Coronary artery (tissue), 2 donors: ENCODE measurements around the gene GOLT1A.

ENCODE experiments used
- DNase-seq: peaks from one replicate; pipeline ENCODE4 v3.0.0-alpha.2; 2017; ENCODE audit warnings: low spot score
- H3K27ac ChIP-seq, 2 donors: fragments of 200-600 bp; sonication (generic); one replicate each; pipeline ENCODE4 v1.5.1; 2016 to 2019
- H3K4me3 ChIP-seq: fragments of 200-600 bp; sonication (generic); 2 replicates; pipeline ENCODE4 v1.5.1; 2016; ENCODE audit warnings: mild to moderate bottlenecking, moderate library complexity
- TF ChIP-seq, protein P1 (sequence below): fragments of 200-600 bp; sonication (generic); IDR thresholded peaks from one replicate; pipeline ENCODE4 v1.5.1; 2019; ENCODE audit warnings: antibody characterized with exemption

GOLT1A gene

GRCh38 chr1:204197068-204197467 is 16.7 kb downstream of the GOLT1A start:
- H3K27ac ChIP-seq = no peak overlapping the region
- H3K4me3 ChIP-seq = no peak overlapping the region
- TF ChIP-seq, protein P1, sequence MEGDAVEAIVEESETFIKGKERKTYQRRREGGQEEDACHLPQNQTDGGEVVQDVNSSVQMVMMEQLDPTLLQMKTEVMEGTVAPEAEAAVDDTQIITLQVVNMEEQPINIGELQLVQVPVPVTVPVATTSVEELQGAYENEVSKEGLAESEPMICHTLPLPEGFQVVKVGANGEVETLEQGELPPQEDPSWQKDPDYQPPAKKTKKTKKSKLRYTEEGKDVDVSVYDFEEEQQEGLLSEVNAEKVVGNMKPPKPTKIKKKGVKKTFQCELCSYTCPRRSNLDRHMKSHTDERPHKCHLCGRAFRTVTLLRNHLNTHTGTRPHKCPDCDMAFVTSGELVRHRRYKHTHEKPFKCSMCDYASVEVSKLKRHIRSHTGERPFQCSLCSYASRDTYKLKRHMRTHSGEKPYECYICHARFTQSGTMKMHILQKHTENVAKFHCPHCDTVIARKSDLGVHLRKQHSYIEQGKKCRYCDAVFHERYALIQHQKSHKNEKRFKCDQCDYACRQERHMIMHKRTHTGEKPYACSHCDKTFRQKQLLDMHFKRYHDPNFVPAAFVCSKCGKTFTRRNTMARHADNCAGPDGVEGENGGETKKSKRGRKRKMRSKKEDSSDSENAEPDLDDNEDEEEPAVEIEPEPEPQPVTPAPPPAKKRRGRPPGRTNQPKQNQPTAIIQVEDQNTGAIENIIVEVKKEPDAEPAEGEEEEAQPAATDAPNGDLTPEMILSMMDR = no peak
- DNase-seq = no peak

GRCh38 chr1:204196068-204196795 is 17.6 kb downstream of the GOLT1A start, which contains the start of gene KISS1:
Gene KISS1 (minus strand): TSS chr1:204196491. CDS start chr1:204192876, 3,615 bp downstream.
- H3K4me3 ChIP-seq = no peak within 1 kb of the TSS
- no peak within 1 kb of the TSS for H3K27ac ChIP-seq
- no peak for DNase-seq
- TF ChIP-seq, protein P1 = no peak

DNA sequence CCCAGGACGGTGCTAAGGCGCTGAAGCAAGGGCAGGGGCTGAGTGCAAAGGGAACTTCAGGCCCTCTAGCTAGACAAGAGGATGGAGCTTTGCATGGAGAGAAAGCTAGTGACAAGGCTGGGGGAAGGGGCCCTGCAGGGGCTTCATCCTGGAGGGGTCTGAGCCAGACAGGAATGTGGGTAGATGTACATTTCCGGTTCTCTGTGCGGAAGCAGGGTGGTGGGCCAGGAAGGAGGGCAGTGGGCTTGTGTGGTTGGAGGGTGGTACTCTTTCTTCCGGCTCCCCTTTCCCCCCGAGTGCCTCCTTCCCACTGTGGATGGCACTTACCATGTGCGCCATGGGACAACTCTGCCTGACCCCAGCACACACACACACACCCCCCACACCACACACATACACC is 19.0 kb downstream of the GOLT1A start:
- H3K27ac ChIP-seq = no peak overlapping the region
- no peak for DNase-seq
- H3K4me3 ChIP-seq = no peak overlapping the region
- TF ChIP-seq, protein P1 = no peak

- Histone ChIP-seq H3K4me3 (no peak overlapping the region), H3K27ac (no peak overlapping the region)
- DNase-seq = no peak
- TF ChIP-seq, protein P1 = no peak
Observed at GRCh38 chr1:204194080-204194479, 19.7 kb downstream of the GOLT1A start.

GRCh38 chr1:204192589-204193352 is 21.0 kb downstream of the GOLT1A start:
- DNase-seq = no peak
- Histone ChIP-seq H3K4me3 (no peak overlapping the region), H3K27ac (no peak overlapping the region)
- TF ChIP-seq, protein P1 = no peak

- Histone ChIP-seq H3K4me3 (no peak overlapping the region), H3K27ac (no peak overlapping the region)
- DNase-seq = no peak
- TF ChIP-seq, protein P1 = no peak
Observed at GRCh38 chr1:204192046-204192445, 21.7 kb downstream of the GOLT1A start.

- H3K27ac ChIP-seq = no peak overlapping the region
- TF ChIP-seq, protein P1 = no peak
- no peak for DNase-seq
- no peak overlapping the region for H3K4me3 ChIP-seq
Observed at GRCh38 chr1:204191456-204191855, 22.3 kb downstream of the GOLT1A start.
